ENCODE data around the gene L2HGDH.

- no peak for TF ChIP-seq CTCF (IDR thresholded peaks at IDR 0.05)
- no peak for TF ChIP-seq POLR2A (IDR thresholded peaks at IDR 0.05)
Measured at GRCh38 chr14:50319721-50320120, 7.7 kb upstream of the L2HGDH start.
